ENCODE data around the gene FOXB1. TPM values are rescaled to one million over a fixed set of nuclear protein-coding genes. Genes with fewer than 3 reads are reported as not detected.

Gene FOXB1
- total and polyA plus RNA-seq, 9 donors, result 0.24 TPM; not detected in 8

- Histone ChIP-seq H3K9me3 (no peaks in the 10 kb centered on the region), H3K27ac (no peak overlapping the region), H3K36me3 (no peaks in the 10 kb centered on the region), H3K27me3 (no peaks in the 10 kb centered on the region), H3K4me1 (ENCODE audit: insufficient read depth) (no peaks in the 10 kb centered on the region), H3K4me3 (no peak overlapping the region)
- WGBS, 3 donors, result 77 to 80% (median 79%) methylated on average over 6 of the region's 6 CpGs
- intact Hi-C loops (cut with DNase I), result no loop called here
- DNase-seq, result no peak
- TF ChIP-seq POLR2A (IDR thresholded peaks at IDR 0.05) (no peak), CTCF (IDR thresholded peaks at IDR 0.05) (no peak), EP300 (IDR thresholded peaks at IDR 0.05) (no peak)
These were observed 27.4 kb upstream of the FOXB1 start for GRCh38 chr15:59976480-59977271.

DNA sequence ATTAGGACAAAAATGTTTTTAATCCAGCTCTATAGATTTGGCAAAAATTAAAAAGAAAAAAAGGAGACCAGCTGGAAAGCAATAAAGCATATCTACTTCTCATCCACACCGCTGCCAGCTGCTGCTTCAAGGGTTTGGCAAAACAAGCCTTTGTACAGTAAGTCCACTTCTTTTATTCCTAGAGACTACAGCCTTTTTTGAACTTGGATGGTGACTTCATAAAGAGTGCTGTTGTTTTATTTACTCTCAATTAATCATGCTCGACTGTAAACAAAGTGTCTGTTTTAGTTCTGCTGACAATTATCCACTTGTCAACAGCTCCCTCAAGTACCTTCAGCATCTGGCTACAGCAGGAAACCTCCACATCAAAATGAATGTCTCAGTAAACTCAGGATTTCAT is 12.3 kb upstream of the FOXB1 start:
- intact Hi-C loops (cut with DNase I), result loop anchor here in 1 of 4 donors (5.0 kb wide), 1 partner anchor 875 kb away; no protein-coding TSS in a partner anchor
- Histone ChIP-seq H3K4me3 (no peak overlapping the region), H3K36me3 (no peaks in the 10 kb centered on the region), H3K27ac (no peak overlapping the region), H3K9me3 (no peaks in the 10 kb centered on the region), H3K4me1 (ENCODE audit: insufficient read depth) (no peaks in the 10 kb centered on the region), H3K27me3 (no peaks in the 10 kb centered on the region)
- 15 to 38% (median 20%) methylated on average over 2 of the region's 2 CpGs for WGBS, 3 donors
- no peak for TF ChIP-seq EP300 (IDR thresholded peaks at IDR 0.05)
- no peak for TF ChIP-seq POLR2A (IDR thresholded peaks at IDR 0.05)
- TF ChIP-seq CTCF (IDR thresholded peaks at IDR 0.05), result no peak
- DNase-seq, result no peak

- no peak for DNase-seq
- no peak overlapping the region for H3K27ac ChIP-seq
- intact Hi-C loops (cut with DNase I), result loop anchor here in 1 of 4 donors (5.0 kb wide), 1 partner anchor 874 kb away; no protein-coding TSS in a partner anchor
- no peak for TF ChIP-seq CTCF (IDR thresholded peaks at IDR 0.05)
- TF ChIP-seq EP300 (IDR thresholded peaks at IDR 0.05), result no peak
- TF ChIP-seq POLR2A (IDR thresholded peaks at IDR 0.05), result no peak
- H3K27me3 ChIP-seq, result no peaks in the 10 kb centered on the region
- peaks cover 2% of the 10 kb centered on the region for H3K4me1 ChIP-seq (ENCODE audit: insufficient read depth)
- no peaks in the 10 kb centered on the region for H3K36me3 ChIP-seq
- no peak overlapping the region for H3K4me3 ChIP-seq
- WGBS, 3 donors, result 24 to 28% (median 27%) methylated on average over 35 of the region's 35 CpGs
- H3K9me3 ChIP-seq, result no peaks in the 10 kb centered on the region
These were observed 10.9 kb upstream of the FOXB1 start for GRCh38 chr15:59993041-59993750.

- intact Hi-C loops (cut with DNase I), result loop anchor here in 1 of 4 donors (5.0 kb wide), 1 partner anchor 873 kb away; no protein-coding TSS in a partner anchor
- TF ChIP-seq POLR2A (IDR thresholded peaks at IDR 0.05), result no peak
- no peak for TF ChIP-seq EP300 (IDR thresholded peaks at IDR 0.05)
- no peak for TF ChIP-seq CTCF (IDR thresholded peaks at IDR 0.05)
- Histone ChIP-seq H3K27ac (no peak overlapping the region), H3K27me3 (peaks cover under 1% of the 10 kb centered on the region), H3K36me3 (no peaks in the 10 kb centered on the region), H3K4me3 (no peak overlapping the region), H3K4me1 (ENCODE audit: insufficient read depth) (peaks cover 2% of the 10 kb centered on the region), H3K9me3 (no peaks in the 10 kb centered on the region)
- 3 to 7% (median 7%) methylated on average over 20 of the region's 20 CpGs for WGBS, 3 donors
- DNase-seq, result no peak
These were observed 10.1 kb upstream of the FOXB1 start for GRCh38 chr15:59993950-59994401.
